Measurements from ENCODE around the gene AKAP13. TPM values are rescaled to one million over a fixed set of nuclear protein-coding genes. Genes with fewer than 3 reads are reported as not detected.

AKAP13 gene
- polyA plus RNA-seq, 1 donor: 71.1 TPM

DNA sequence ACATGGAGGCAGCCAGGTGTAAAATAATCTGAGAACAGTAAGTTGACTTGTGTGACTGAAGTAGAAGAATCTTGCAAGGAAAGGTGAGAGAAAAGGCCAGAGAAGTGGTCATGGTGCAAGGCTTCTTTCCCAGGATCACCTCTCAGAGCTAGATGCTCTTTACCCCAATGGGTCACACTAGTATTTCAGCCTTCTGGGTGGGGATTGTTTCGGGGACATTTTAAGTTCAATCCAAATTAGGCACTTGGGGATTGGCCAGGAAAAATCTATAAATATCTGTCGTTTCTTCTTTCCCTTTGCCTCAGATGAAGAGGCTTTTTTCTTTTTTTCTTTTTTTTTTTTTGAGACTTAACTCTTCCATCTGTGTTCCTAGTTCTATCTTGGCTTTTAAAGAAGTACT is 226.3 kb downstream of the AKAP13 start:
- DNase-seq: no peak

DNA sequence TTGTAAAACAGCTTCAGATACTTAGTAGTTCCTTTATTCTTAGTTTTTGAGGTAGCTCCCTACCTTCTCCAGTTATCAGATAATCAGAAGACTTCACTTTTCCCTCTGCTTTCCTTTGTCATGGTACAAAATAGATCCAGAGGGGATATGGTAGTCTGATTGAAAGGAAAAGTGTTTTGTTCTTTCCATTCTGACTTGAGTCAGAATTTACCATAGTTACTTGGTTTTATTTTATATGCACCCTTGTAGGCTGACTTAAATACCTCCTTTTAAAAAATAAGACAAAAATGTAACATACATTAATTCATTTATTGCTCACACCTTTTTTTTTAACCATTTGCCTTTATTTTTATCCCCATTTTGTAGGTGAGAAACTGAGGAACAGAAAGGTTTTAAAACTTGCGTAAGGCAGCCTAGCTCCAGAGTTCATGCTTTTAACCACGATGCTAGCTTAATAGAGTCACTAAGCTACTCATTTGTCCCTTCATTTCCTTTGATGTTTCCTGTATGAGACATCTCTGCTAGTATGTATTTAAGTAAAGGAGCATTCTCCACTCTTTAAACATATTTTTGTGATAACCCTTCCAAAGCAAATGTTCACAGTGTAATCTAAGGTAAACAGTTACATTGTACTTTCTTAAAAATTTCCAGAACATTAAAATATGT is 226.9 kb downstream of the AKAP13 start:
- no peak for DNase-seq

DNA sequence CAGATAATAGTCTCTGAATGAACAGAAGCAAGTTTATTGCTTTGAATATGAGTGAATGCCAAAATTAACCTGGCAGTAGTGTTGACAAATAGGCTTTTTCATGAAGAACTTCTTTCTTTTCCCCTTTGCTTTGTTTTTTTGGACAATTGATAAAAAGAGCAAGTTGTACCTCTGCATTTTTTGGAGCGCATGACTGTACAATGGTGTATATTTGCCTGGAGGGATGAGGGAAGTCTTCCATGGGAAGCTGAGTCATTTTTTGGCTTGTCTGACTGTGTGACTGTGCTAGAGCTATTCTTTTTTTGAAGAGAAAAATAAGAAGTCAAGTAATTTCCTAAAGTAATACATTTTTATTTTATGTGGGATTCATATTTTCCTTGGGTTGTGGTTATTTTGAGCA is 227.4 kb downstream of the AKAP13 start:
- peak; percentile 85 for DNase-seq

DNA sequence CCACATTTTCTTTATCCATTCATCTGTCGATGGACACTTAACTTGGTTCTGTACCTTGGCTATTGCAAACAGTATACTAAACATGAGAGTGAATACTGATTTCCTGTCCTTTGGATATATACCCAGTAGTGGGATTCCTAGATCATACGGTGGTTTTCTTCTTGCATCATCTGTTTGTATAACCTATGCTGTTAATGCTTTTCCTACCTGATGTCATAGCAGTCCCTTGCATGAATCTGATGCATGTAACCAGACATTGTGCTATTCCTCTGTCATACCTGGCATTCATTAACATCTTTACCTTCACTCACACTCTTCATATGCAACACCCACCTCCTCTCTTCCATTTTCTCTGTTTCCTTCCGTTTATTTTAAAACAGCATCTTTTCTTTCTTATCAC is 229.1 kb downstream of the AKAP13 start:
- DNase-seq: no peak

DNA sequence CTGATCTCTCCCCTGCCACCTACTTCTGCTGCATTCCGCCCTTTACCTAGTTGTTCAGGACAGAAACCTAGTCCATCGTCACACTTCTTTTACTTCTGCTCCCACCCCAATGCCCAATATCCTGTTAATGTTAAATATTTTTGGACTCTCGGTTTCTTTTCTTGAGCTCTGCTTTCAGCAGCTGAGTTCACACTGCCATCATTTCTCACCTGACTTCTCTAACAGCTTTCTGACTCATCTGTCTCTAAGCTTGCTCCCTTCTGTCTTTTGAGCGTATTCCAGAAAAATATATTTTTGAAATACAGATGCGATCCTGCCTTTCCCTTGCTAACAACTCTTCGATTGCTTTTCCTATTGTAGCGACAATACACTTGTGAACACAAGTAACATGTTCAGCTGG is 231.0 kb downstream of the AKAP13 start:
- no peak for DNase-seq

DNA sequence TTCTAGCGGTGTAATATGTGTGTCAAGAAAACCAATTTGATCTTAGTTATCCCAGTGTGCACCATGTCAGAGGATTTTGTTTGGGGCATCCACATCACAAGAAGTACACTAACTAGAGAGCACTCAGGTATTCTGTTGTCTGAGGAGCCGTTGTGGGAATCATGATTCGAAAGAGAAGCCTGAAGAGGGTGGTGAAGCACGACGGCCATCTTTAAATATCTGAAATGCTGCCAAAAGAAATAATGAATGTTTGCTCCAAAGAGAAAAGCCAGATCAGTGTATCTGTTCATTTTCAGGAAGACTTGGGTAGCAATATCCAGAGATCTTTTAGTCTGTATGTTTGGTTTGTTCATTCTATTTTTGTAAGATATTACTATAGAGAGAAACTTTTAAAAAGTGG is 233.7 kb downstream of the AKAP13 start:
- DNase-seq: no peak

DNA sequence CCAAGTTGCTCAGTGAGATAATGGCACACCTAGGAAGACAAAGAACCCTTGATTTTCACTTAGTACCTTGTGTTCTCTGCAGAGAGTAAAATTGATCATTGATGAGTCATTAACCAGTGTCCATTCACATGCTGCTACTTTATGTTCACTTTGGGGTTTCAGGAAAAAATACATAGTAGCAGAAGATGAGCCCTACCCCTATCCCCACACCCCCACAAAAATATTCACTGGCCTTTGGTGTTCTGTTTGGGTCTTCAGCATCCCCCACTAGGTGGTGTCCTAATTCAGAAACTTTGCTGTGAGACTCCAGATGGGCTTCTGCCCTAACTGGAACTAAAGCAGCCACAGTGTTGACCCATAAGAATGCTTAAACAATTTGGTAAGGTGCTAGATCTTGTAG is 235.5 kb downstream of the AKAP13 start:
- DNase-seq: no peak

DNA sequence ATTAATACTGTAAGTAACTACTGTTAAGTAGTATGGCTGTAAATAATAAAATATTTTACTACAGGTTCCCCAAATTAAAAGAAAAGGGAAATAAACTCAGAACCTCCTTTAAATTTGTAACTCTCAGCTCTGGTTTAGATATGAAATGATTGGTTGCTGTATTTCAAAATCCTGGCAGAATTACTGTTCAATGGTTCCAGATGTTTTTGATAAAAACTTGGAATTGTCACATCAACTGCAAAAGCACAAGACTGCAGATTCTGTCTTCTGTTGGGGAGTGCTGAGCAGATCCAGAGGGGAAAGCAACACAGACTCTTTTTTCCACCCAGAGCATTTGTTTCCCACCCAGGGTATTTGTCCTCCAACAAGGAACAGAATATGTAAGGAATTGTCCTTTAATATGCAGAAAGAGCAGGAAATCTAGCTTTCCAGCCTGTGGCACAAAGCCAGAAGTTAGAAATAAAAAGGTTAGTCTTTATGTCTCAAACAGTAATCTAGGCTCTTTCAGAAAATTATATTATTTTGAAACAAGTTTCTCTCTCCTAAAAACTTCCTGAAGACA is 236.2 kb downstream of the AKAP13 start:
- peak; percentile 80 for DNase-seq

DNA sequence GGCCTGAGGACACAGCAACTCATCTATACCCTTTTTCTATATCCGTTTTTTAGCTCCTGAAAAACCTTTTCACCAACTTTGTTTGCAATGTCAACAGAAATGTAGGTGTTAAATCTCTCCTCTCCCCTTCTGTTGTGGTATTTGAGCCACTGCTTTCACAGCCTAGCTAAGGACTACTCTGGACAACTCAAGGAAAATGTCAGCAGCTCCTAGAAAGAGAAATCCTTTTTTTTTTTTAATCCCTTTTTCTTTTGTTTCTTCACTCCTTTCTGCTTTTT is 237.8 kb downstream of the AKAP13 start:
- no peak for DNase-seq

DNA sequence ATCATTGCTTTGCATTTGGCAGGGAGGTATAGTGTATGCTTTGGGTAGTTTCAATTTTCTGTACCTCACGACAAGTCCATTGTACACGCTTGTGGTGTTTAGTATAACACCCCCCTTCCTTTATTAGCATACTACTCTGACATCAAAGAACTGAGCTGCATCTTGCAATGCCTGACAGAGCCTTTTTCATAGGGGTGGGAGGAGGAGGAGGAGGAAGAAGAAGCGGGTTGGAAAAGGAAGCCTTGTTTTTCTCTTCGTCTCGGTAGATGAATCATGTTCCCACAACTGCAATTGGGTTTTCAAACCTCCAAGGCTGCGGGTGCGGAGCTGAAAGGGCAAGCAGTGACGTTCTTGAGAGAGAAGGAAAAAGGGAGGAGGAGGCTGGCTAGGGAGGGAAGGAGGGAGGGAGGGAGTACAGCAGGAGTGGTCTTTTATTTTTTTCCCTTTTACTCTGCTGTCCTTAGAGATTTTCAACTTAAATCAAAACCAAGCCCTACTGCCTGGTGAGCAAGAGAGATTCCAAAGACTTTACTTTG is 238.6 kb downstream of the AKAP13 start:
- DNase-seq: peak; percentile 90

DNA sequence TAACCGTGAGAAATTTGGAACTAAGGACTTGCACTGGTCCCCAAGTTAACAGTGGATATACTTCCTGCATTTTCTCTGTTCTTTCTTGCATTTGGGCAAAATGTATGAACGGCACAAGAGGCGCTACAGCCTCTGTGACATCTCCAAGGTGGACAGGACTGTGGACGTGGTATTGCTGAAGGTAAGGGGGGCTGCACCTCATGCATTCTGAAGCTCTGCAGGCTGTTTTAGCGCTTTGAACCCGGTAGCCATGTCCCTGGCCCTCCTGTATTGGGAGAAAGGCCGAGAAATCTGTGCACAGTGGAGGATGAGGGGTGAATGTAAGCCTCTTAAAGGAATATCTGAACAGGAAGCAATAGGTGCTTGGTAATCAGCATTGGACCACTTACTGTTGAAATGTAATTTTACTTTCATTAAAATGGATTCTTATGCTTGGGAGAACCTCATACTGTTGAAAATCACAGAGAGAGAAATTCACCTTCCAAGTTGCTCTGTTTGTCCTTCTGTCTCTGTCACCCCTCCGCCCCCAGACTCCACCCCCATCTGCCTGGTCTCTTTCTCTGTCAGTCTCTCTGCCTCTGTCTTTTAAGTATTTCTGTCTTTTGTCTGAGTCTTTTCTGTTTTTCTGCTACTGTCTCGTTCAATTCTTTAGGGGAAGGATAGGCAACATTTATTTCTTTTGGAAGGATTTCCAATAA is 239.7 kb downstream of the AKAP13 start:
- no peak for DNase-seq

DNA sequence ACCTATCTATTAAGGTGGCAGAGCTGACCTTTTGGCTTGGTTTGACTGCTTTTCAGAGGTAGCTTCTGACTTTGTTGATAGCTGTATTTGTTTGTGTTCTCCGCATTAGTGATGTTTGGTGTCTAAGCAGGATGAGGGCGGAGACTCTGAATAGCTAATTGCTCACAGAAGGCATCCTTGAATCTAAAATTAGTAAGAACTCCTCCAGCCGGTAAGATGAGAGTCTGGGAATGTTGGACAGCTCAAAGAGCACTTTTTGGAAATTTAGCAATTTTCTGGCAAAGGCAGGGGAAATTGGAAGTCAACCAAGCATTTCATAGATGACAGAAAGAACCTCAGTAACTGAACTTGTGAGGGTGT is 240.3 kb downstream of the AKAP13 start:
- DNase-seq: no peak

DNA sequence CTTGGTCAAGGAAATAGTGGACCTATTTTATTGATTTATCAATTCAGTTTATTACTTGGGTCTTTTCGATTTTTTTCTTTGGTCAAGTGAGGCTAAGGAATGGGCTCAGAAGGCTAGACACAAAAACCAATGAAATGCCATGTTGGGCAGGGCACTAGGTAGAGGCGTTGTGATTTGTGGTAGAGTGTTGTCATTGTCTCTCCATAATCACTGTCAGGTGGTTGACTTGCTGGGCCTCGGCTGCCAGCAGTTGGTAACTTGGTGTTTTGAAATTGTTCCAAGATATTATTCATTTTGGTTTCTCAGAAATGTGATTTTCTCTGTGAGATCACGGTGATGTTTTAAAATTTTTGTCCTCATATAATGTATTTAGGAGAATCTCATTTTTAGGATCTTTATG is 240.7 kb downstream of the AKAP13 start:
- DNase-seq: no peak

DNA sequence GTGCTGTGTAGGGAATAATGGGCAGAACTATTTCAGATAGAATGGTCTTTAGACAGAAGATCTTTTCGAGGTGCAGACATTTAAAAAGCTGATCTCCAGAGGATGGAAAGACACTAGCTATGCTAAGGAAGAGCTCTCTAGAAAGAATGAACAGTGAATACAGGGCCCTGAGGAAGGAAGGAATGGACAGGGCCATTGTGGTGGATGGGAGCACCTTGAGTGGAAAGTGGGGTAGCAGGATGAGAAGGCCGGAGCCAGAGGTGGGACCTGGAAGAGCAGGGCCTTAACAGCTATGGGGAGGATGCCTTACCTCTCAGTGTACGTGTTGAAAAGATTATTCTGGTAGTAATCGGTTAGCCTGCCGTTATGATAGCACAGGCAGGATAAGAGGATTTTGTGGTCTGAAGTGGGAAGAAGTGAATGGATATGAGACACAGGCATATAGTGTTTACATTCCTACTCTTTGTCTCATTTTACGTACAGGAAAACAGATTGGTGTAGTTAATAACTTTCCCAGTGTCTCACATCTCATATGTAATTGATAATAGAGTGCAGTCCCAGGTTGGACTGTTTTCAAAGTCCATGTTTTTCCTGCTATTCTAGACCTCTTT is 241.9 kb downstream of the AKAP13 start:
- no peak for DNase-seq

DNA sequence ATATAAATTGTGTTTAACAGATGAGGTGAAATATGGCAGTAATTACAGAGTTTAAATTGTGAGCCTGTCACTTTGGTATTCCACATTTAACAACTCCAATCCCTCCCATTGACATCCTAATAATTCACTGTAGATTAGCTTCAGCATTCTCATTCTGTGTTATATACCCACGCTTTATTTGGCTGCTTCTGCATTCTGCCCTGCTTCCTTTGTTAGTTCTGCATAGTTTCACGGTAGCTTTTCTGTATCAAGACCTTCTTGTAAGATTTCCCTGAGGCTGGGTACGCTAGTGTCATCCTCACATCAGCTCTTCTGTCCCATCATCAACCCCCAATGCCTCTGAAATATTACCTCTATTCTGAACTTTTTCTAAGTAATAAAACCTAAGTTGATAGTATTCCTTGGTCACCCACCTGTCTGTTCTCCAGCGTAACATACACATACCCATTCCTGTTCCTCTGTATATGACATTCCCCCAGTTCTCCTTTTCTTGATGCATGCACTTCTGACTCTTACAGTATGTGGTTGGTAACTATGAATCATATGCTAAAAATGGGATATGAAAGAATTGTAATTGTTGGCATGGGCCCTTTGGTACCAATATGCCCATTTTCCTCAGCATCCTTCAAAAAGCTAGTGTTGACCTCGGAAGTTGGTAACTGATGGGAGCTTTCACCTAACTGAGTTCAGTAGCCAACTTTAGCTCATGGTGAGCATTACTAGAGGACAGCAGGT is 243.1 kb downstream of the AKAP13 start:
- DNase-seq: no peak

DNA sequence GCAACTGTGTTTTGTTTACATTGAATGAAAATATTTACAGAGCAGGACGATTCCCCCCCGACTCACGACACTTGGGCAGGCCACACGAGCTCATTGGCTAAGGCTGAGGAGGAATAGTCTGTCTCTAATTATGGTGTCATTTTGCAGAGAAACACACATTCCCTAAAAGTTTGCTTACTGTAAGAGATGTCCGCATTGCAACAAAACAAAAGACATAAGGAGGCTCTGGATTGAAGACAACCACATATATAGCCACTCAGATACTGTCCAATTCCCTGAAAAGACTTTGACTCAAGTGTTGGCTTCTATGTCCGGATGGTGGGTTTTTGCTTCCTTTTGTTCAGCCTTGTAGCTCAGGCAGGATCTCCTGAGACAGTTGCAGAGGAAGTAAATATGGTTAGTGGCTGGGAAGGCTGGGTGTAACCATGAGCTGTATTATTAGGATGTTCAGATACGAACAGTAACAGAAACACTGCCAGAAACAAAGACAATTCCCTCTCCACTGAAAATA is 243.9 kb downstream of the AKAP13 start:
- no peak for DNase-seq

DNA sequence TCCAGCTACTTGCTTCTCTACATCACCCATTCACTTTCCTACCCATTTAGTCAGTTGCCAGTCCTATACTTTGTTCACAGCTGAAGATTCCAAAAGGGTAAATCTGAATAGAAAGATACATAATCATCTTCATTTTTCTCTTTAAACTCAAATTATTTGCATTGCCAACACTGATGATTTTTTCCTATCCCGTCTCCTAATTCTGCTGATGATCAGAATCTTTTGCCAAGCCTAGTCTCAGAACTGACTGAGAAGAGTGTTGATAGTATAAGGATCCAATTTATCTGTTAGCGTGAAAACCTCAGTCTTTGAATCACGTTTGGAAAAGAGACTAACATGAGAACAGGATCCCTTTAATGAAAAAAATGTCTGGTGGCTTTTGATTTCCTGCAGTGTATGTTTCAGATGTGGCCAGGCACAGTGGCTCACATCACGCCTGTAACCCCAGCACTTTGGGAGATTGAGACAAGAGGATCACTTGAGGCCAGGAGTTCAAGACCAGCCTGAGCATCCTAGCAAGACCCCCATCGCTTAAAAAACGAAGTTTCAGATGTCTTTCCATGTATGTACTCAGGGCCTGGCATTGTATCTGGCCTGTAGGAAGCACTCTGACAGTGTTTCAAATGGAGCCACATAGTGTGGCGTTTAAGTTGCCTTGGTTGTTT is 244.9 kb downstream of the AKAP13 start:
- DNase-seq: no peak

DNA sequence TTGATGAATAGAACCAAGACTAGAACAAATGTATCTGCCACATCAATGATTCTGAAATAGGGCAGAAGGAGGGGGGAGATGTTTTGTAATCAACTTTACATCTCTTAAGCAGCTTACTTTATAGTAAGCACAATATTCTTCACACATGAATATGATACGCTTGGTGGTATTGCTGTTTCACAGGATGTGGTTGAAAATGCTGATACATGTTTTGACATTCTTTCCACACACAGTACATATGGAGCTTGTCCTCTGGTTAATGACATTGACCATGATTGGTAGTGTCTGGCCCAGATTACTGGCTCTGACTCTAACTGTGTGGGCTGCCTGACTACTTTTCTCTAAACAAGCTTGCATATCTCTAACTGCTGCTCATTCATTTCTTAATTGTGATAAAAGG is 245.5 kb downstream of the AKAP13 start:
- no peak for DNase-seq

DNA sequence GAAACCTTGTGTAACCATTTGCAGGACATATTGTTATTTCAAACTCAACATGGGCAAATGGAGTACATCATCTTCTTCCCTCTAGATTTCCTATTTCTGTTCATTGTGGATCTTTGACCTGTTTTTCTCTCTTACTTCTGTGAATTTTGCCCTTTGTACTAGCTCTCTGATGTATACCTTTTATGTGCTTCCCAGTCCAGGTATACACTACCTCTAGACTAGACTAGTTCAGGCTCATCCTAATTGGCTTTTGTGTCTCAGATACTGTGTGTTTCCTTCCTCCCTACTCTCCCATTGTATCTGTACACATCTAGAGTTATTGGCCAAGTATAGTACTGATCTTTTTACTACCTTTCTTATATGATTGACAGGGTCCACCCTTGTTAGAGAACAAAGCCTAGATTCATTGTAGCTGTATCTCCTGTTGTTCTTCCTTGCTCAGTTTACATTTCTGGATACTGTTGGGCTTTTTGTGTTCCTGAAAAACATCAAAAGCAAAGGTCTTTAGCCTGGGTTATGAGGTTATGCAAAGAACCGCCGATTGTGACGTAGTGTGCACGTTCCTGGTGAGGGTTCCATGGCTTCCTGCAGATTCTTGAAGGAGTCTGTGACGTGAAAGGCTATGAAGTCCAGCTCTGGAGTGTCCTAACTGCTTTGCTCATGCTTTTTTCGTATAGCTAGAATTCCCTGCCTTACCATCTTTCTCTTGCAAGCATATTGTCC is 247.0 kb downstream of the AKAP13 start:
- no peak for DNase-seq

DNA sequence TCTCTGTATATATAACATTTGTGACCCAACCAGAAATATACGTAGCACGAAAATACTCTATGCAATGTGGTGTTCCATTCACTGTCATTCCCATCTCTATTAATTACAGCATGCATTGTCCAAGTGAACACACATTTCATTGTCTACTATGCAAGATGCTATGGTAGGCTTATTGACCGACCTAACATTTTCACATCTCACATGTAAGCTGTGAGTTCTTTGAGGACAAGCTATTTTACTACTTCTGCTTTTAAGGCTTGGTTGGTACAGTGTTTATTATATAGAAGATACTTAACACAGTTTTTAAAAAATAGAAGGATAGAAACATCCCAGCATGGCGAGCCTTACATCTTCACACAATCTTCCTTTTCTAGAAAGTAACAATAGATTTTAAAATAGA is 249.9 kb downstream of the AKAP13 start:
- no peak for DNase-seq

DNA sequence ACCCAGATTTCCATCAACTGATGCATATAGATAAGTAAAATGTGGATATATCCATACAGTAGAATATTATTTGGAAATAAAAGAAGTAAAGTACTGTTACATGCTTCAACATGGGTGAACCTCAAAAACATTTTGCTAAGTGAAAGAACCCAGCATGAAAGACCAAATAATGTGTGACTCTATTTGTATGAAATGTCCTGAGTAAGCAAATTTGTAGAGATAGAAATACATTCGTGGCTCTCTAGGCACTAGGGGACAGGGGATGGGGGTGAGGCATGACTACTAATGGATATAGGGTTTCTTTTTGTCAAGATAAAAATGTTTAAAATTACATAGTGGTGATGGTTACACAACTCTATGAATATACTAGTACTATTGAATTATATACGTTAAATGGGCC is 250.6 kb downstream of the AKAP13 start:
- no peak for DNase-seq

DNA sequence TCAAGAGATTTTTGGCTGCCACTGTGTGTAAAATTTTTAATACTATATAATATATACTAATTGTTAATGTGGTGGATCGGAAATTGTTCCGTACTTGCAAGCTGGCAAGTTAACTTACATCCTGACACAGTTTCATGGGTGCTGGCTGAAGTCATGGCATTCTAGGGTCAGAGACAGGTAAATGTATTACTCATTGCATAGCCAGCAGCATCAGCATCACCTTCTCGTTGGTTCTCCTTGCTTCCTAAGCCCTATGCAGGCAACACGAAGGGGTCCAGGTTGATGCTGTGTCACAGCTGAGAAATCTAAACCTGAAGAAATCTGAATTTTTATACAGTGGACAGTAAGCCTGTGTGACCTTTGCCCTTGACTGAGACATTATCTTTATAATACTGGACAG is 251.6 kb downstream of the AKAP13 start:
- DNase-seq: no peak

Data from hindlimb muscle (tissue), 1 donor.